ENCODE measurements around the gene GNAI1.

The GNAI1 gene

DNA sequence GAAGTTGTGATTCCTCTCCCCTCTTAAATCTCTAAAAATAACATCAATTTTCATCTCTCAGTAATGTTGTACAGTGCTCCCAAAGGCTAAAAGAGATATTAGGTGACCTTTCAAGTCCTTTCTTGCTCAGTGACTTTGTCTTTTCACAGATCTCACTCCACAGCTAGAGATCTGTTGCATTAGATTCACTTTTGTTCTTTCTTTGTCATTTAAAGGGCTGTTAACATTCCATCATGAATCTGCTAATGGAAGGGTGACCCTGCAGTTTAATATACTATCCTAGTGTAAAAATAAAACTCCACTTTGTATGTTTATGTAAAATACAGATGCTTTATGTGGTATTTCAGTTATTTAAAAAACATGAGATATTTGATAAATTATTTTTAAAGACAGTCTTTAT lies 30.5 kb downstream of the GNAI1 start:
- DNase-seq: no peak

DNA sequence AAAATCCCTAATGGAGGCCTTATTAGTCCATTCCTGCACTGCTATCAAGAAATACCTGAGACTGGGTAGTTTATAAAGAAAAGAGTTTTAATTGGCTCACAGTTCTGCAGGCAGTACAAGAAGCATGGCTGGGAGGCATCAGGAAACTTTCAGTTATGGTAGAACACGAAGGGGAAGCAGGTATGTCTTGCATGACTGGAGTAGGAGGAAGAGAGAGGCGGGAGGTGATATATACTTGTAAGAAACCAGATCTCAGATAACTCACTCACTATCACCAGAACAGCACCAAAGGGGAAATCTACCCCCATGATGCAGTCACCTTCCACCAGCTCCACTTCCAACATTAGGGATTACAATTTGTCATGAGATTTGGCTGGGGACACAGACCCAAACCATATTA lies 35.8 kb downstream of the GNAI1 start:
- no peak for DNase-seq

DNA sequence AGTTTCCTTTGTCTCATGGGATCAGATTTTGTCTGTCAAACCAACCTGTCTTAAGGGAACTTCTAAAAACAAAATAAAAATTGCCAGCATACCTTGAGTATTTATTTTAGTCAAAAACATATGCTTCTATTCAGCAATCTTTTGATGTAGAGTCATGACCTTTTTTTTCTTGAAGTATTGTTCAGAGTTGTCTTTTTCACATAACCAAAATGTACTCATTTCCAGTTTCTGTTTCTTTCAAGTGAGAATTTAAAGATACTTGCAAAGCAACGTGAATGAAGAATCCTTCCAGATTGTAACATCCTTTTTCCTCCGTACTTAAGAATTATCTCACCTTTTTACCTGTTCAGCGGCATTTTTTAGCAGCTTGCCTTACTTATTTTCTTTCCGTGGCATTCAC lies 37.8 kb downstream of the GNAI1 start:
- DNase-seq: no peak

DNA sequence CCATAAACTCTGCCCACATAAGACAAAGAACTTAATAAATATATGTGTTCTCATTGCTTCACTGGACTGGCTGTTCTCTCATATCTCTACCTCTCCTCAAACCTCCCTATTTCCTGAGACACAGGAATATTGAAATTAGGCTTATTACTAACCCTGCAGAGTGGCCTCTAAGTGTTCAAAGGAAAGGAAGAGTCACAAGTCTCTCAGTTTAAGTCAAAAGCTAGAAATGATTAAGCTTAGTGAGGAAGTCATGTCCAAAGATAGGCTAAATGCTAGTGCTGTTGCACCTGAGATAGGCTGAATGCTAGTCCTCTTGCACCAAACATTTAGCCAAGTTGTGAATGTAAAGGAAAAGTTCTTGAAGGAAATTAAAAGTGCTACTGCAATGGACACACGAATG lies 41.1 kb downstream of the GNAI1 start:
- DNase-seq: no peak

DNA sequence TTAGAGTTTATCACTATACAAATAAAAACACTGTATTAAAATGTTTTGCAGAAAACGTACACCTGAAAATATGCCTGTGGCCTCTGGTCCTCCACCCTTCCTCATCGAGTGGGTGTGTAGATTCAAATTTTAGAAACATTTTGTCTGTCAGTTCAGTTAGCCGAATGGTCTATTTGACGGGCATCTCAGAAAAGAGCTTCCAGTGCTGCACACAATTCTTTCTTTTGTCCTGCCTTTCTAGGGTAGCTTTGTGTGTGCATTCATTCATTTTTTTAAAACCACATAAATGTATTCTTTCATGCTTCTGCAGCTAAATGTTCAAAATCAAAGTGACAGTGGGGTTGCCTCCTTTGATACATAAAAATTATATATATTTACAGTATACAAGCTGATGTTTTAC lies 46.8 kb downstream of the GNAI1 start:
- DNase-seq: no peak

DNA sequence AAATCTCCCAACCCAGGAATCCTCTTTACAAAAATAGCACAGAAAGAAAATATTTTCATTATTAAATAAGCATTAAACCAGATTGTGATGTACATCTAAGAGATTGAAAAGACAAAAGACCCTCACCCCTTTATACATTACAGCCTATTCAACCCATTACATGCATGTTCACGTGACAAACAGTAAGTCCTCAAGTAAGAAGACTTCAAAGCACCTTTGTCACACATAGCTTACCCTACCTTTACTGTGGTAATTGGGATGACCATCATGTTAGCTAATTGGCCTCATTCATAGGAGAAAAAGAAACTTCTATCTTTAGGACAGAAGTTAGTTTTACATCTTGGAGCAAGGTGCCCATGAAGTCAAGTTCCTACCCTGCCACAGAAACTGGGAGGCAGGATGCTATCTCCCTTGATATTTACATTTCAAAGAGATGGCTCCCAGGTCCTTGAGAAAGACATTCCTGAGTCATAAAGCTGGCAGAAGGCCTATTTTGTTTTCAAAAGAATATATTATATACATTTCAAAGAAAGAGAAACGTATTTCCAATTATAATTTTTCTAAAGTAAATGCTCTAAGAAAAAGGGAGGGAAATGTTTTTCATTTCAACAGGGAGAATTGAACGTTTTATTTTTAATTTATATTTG lies 48.1 kb downstream of the GNAI1 start:
- no peak for DNase-seq

DNA sequence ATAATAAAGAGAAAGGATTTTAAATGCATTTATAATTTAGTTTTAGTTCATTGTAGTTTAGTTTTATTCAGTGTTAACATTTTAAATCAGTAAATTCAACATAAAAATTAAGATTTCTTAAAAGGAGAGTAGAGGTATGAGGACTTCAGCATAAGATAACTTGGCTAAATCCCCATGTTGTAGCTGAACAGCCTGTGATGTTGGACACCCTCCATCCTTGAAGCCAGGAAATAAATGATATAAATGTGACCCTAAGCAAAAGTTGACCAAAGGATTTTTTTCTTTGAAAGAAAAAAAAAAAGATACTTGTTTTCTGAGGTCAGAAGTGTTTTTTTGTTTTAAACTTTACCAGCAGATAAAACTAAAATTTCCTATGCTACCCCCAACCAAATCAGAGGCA lies 48.7 kb downstream of the GNAI1 start:
- no peak for DNase-seq

DNA sequence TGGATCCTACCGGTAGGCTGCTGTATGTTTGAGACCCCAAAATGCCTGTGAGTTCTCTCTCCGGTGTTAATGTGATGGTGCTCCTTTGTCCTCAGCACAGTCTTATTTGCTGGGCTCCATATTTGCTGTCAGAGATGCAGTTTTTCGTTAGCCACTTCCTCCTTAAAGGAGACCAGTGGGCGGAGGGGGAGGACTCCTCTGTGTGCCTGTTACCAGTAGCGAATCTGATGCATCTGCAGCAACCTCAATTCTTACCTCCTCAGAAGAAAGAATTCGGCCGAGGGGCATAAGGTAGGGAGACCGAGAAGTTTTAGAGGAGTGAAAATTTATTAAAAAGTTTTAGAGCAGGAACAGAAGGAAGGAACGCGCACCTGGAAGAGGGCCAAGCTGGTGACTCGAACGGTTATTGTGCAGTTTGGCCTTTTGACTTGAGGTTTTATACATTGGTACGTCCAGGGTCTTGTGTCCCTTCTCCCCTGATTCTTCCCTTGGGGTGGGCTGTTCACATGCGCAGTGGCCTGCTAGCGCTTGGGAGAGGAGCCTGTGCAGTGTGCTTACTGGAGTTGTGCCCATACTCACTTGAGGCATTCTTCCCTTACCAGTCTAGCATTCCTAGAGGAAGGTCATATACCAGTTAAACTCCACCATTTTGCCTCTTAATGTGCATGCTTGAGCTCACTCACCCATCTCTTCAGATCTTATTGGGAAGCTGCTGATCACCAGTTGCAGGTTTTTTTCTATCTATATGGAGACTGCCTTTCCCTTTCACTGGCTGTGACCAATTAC lies 49.5 kb downstream of the GNAI1 start:
- no peak for DNase-seq

DNA sequence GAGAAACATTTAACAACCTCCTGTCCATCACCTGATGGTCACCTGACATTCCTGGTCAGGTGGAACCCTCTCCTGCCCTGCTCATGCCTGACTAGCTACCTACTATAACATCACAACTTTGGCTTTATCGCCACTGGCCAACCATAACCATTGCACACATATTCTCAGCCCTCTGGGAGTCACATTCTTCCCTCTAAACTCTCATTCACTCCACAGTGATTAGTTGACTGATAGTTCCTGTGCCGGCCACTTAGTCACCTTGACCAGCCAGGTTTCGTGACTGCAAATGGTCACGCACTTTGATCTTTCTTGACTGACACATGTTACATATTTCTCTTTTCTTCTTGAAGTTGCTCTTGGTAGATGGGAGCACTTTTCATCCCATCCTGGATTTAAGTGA lies 50.1 kb downstream of the GNAI1 start:
- no peak for DNase-seq

DNA sequence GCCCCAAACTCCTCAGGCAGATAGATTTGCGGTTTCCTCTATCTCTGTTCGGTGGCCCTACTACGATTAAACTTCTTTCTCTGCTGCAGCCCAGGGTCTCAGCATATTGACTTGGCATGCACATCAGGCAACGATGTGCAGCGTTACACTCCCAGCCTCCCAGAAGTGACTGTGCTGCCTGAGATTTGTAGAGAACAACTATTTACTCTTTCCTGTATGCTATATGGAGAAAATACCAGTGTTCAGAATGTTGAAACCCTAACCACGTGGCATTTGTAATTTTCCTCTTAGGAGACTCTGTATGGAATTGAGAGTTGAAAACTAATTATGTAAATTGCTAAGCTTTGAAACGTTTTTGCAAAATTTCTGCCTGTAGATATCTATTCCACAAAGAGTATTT lies 50.9 kb downstream of the GNAI1 start:
- DNase-seq: no peak

DNA sequence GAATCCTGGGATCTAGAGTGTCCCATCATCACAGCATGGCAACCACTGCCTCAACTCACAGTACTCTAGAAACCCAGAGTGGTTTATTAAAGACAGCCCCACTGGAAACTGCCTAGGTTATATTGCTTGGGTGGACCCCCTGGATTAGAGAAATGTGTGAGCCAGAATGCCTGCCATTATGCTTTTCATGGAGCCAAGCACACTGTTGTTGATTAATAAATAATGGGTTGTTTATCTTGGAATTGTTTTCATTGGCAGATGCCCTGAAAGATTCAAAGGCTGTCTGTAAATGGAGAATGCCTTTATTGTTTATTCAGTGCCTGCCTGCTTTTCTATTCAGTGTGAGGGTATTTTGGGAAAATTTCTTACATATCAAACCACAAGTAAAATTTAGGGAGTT lies 52.1 kb downstream of the GNAI1 start:
- no peak for DNase-seq

DNA sequence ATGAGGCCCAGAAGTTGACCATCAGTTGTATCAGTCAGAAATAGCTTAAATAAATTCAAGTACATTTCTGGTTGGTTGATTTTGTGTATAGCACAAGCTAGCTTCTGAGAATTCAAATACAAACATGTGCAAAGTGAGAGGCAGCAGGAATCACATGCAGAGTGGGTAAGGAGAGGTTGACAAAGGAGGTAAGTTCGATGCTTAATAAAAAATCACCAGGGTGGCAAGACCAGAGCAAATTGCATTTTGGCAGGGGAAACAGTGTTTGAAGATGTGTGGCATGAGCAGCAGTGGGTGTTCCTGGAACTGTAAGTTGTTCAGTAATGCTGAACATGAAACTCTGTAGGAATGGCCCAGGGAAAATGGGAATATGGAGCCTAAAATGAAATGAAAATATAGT lies 52.6 kb downstream of the GNAI1 start:
- no peak for DNase-seq

DNA sequence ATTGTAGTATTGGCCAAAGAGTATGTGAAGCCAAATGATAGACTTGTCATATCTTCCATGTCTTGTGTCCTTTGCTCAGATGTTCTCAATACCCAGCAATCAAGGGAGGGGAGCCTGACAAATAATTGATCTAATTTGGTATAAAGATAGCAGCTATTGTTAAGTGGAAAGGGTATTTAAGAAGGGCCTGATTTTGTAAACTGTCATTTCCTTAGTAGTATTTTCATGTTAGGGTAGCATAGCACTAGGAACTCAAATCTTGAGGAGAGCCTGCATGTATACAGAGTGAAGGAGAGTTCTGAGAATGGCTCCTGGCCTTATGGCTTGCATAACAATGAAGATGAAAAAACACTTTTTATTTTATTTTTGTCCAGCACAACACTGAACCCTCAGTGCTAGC lies 53.1 kb downstream of the GNAI1 start:
- DNase-seq: no peak

DNA sequence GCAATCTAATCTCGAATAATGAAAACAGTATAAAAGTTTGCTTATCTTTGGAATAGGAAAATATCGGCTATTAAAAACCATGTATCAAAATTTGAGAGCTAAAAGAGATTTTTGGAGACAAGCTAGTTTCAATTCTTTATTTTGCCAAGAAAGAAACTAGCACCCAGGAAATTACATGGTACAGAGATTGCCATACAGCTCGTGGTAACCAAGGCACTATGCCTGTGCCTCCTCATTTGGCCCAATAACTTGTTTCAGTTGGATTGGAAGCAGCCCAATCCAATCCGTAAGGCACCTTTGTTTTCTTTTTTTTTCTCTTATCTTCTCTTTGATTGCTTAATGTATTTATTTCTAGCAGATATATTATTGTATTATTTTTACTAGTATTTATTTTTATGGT lies 55.0 kb downstream of the GNAI1 start:
- DNase-seq: no peak

DNA sequence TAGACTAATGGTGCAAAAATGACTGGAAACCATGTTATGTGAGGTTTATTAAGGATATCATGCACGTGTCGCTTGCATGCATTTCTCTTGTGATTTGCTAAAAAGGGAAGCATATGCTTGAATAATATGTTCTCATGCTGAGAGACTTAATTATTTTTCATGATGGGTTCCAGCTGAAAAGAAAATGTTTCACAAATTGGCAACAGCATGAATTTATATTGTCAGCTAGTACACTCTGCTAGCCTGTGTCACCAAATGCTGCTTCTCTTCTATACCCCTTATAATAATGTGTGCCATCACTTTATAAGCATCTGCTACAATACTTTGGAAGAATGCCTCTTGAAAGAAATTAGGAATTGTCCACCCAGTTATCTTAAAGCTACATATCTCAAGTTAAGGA lies 63.0 kb downstream of the GNAI1 start:
- DNase-seq: no peak

DNA sequence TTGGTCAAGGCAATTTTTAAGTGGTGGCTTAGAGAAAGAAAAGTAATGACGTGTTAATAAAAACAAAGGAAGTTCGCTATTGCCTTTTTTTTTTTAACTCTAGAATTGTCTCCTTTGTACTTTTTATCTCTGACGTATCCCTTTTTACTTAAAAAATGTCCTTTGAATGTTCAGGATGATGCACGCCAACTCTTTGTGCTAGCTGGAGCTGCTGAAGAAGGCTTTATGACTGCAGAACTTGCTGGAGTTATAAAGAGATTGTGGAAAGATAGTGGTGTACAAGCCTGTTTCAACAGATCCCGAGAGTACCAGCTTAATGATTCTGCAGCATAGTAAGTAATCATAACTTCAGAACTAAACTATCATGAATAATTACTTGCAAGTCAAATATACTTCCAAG lies 64.4 kb downstream of the GNAI1 start:
- DNase-seq: no peak

DNA sequence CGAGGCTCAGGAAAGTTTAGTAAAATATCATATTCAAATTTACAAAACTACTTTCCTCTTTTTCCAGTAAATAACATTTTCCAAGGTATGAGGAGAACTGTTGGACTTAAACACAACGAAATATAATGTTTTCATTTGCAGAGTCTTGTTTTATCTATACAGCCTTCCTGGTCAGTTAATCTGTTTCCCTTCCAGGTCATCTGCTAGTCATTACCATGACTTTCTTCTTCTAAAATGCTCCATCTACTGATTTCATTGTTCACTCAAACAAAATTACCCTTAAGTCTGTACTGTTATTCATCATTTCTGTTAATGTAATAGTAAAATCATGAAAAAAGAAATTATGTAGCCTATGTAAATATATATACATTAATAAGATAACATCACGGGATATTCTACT lies 69.8 kb downstream of the GNAI1 start:
- no peak for DNase-seq

DNA sequence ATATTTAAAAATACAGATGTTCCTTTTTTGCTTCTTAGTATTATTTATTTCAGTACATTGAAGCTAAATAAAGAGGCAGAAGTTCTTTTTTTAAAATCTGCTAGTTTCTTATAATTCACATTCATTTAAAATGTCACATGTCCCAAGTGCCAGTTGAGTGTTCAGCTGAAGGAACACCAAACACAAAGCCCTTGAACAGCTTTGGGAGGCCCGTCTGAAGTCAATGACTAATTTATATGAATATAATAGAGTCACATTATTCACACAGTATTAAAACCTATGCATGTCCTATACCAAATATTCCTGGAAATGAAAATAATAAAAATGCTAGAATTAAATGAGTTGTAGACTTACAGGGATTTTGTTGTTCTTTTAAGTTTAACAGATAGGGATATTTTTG lies 70.3 kb downstream of the GNAI1 start:
- no peak for DNase-seq

DNA sequence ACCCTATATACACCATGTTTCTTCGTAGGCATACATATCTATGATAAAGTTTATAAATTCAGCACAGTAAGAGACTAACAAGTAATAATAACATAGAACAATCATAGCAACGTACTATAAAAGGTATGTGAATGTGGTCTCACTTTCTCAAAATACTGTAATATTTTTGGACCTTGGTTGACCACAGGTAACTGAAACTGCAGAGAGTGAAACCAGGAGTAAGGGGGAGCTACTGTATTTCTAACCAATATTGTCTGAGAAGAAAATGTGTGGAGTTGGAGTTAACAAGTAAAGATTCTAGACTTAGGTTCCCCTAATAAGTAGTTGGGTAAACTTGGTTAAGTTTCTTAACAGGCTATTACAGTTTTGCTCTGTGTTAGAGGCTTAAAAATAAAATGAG lies 72.1 kb downstream of the GNAI1 start:
- no peak for DNase-seq

DNA sequence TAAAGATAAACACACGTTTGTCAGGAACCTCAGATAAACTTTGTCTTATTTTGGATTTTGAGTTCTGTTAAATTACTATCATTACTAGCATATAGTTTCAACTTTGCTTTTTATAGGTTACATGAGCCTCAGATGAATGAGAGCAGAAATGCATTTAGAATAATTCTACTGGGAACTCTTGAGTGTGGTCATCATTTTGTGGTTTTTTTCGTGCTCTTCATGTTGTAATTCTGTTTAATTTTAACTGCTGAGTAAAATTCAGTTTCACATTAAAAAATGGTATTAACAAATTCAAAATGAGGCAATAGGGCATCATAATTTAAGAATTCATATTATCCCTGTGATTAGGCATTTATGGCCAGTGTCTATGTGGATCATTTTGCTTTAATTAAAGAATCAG lies 72.9 kb downstream of the GNAI1 start:
- DNase-seq: peak in 1 of 3 experiments; percentile 26

DNA sequence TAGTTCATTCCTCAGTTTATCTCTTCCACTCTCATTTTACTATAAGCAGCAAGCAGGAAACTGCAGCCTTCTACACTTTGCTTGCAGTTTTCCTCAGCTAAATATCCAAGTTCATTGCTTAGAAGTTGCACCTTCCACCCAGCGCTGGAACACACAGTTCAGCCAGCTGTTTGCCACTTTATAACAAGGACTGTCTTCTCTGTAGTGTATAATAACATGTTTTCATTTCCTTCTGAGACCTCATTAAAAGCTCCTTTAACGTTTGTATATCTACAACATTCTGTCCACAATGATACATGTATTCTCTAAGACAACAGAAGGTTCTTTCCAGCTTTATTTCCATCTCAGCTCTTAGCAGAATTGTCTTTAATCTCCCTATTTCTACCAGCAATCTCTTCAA lies 74.1 kb downstream of the GNAI1 start:
- no peak for DNase-seq

DNA sequence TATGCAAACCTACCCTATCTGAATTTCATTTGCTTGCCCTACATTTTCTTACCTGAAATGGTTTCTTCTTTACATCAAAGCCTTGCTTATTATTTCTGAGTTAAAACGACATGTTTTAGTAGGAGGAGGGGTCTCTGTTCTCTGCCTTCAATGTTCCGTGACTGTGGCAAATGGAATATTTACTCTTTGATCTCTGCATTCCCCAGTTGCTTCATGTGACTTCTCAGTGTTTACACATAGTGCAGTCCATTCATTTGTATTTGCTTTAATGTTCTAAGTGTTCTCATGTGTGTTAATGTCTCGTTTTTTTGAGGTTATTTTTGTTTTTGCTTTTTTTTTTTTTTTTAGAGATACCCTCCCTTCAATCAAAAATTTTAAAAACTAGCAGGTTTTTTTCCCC lies 75.8 kb downstream of the GNAI1 start:
- DNase-seq: peak in 2 of 3 experiments; percentile 58 to 77

DNA sequence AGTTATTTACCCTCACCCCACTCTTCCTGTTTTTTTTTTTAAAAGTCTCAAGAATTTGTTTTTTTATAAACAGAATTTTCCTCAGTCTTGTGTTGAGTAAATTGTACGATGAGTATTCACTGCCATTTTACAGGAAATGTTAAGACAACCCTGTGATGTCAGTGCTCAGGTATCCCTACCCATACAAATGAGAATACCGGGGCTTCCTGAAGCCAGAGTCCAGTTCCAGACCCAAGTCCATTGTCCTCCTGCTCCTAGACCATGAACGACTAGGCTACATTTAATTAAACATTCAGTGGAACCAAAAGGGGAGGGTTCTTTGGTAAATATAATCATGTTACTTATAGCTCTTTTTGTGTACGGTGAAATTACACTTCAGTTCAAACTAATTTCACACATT lies 79.2 kb downstream of the GNAI1 start:
- no peak for DNase-seq

DNA sequence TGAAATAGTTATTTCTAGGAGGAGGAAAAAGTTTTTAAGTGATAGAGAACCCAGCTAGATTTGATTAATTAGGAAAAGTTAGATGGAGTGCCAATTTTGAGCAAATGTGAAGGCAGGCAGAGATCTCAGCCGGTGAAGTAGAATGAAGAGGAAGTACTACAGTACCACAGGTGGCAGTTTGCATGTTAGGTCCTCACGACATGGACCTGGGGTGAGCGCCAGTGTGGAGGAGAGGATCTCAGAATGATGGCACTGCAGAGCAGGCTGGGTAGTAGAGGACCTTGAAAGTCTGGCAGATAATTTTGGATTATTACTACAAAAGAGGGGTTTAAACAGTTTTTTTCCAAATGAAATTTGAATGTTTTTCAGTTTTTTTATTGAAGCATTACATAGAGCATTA lies 81.1 kb downstream of the GNAI1 start:
- DNase-seq: no peak
